GM19240 (cell line): ENCODE results near the gene HES2.
"Not testable (repeated sequence)": the region's sequence is repeated elsewhere in the genome, so short reads cannot be mapped to it uniquely, and the experiment has no call there.

Experiments used
- DNase-seq: peaks from one replicate; pipeline ENCODE4 v3.0.0; 2011; ENCODE audit warnings: low spot score; ENCODE audit not compliant: insufficient read length

Gene HES2

GRCh38 chr1:6454856-6455751, 35.4 kb upstream of the HES2 start:
- DNase-seq: no peak

- not testable (repeated sequence) for DNase-seq
Measured at GRCh38 chr1:6453895-6454855, 34.5 kb upstream of the HES2 start.

GRCh38 chr1:6450943-6451373, 31.2 kb upstream of the HES2 start:
- no peak for DNase-seq

- not testable (repeated sequence) for DNase-seq
Measured at GRCh38 chr1:6450486-6450885, 30.8 kb upstream of the HES2 start.

GRCh38 chr1:6450005-6450450, 30.3 kb upstream of the HES2 start:
- no peak for DNase-seq

GRCh38 chr1:6448749-6449631, 29.3 kb upstream of the HES2 start:
- DNase-seq: no peak

- no peak for DNase-seq
Measured at GRCh38 chr1:6447818-6448748, 28.4 kb upstream of the HES2 start.

GRCh38 chr1:6447016-6447817, 27.5 kb upstream of the HES2 start:
- no peak for DNase-seq

- DNase-seq: no peak
Measured at GRCh38 chr1:6446665-6447015, 26.9 kb upstream of the HES2 start.

GRCh38 chr1:6445929-6446328, 26.2 kb upstream of the HES2 start:
- DNase-seq: not testable (repeated sequence)

GRCh38 chr1:6445062-6445763, 25.5 kb upstream of the HES2 start:
- no peak for DNase-seq

- no peak for DNase-seq
Measured at GRCh38 chr1:6444377-6444776, 24.7 kb upstream of the HES2 start.

- DNase-seq: no peak
Measured at GRCh38 chr1:6443339-6444115, 23.8 kb upstream of the HES2 start.

GRCh38 chr1:6441586-6441985, 21.9 kb upstream of the HES2 start:
- DNase-seq: no peak

- DNase-seq: no peak
Measured at GRCh38 chr1:6440198-6441126, 20.7 kb upstream of the HES2 start.

GRCh38 chr1:6438047-6438525, 18.4 kb upstream of the HES2 start:
- peak; percentile 94 for DNase-seq
